Endodermal cell (in vitro differentiated cells): ENCODE data around the gene SMAP2. TPM values are rescaled to one million over a fixed set of nuclear protein-coding genes. Genes with fewer than 3 reads are reported as not detected.

Source experiments
- DNase-seq: peaks from one replicate; pipeline ENCODE4 v3.0.0-alpha.2; 2017
- H3K27ac ChIP-seq: 2 replicates; pipeline ENCODE4 v1.5.1; 2013; ENCODE audit warnings: mild to moderate bottlenecking, low read depth, low read length, moderate library complexity
- H3K27me3 ChIP-seq: 2 replicates; pipeline ENCODE4 v1.6.1; 2013; ENCODE audit warnings: mild to moderate bottlenecking, low read length, moderate library complexity; ENCODE audit not compliant: insufficient read depth, control insufficient read depth, poor library complexity, severe bottlenecking
- H3K36me3 ChIP-seq: 2 replicates; pipeline ENCODE4 v1.7.0; 2013; ENCODE audit warnings: mild to moderate bottlenecking, low read length, moderate library complexity; ENCODE audit not compliant: control insufficient read depth, insufficient read depth
- H3K4me1 ChIP-seq: one replicate; pipeline ENCODE4 v1.7.0; 2013; ENCODE audit warnings: low read length; ENCODE audit not compliant: control insufficient read depth, insufficient read depth
- H3K4me3 ChIP-seq: 2 replicates; pipeline ENCODE4 v1.5.1; 2013; ENCODE audit warnings: mild to moderate bottlenecking, low read length, moderate library complexity
- H3K9ac ChIP-seq: 2 replicates; pipeline ENCODE4 v1.6.1; 2013; ENCODE audit warnings: mild to moderate bottlenecking, low read length, moderate library complexity; ENCODE audit not compliant: poor library complexity, severe bottlenecking; ENCODE audit errors: extremely low read depth
- H3K9me3 ChIP-seq: 2 replicates; pipeline ENCODE4 v1.6.1; 2013; ENCODE audit warnings: mild to moderate bottlenecking, low read length, moderate library complexity; ENCODE audit not compliant: control insufficient read depth
- H3K27ac Mint-ChIP-seq: 2 replicates; pipeline ENCODE4 v1.8.0; 2020; ENCODE audit warnings: mixed read lengths
- H3K27me3 Mint-ChIP-seq: 2 replicates; pipeline ENCODE4 v1.8.0; 2021; ENCODE audit warnings: mild to moderate bottlenecking, mixed read lengths; ENCODE audit not compliant: insufficient read depth
- H3K36me3 Mint-ChIP-seq: 2 replicates; pipeline ENCODE4 v1.8.0; 2020; ENCODE audit warnings: low read depth, mixed read lengths
- H3K4me1 Mint-ChIP-seq: 2 replicates; pipeline ENCODE4 v1.8.0; 2020; ENCODE audit warnings: mixed read lengths
- H3K4me3 Mint-ChIP-seq: 2 replicates; pipeline ENCODE4 v1.8.0; 2020; ENCODE audit warnings: mild to moderate bottlenecking, moderate library complexity, mixed read lengths
- H3K9me3 Mint-ChIP-seq: 2 replicates; pipeline ENCODE4 v1.8.0; 2020; ENCODE audit warnings: mild to moderate bottlenecking, mixed read lengths
- WGBS, 2 experiments: methylation state at CpG; one replicate each; pipeline versions ENCODE4 v1.1.5 to v1.1.7; 2013; ENCODE audit warnings: missing lambda C conversion rate in 2 of 2, mixed read lengths in 1 of 2; ENCODE audit not compliant: insufficient coverage in 1 of 2, insufficient read length in 1 of 2; 5-methylcytosine and 5-hydroxymethylcytosine counted together
- total RNA-seq, 2 donors: library from RNA; stranded (reverse); fragmentation: NEBNext Ultra II Directional in 1 of 2; extraction: Animal tissue kit (Norgen Biotek cat#: 25700) in 1 of 2; gene quantifications; 2 replicates in 1 of 2; 3 replicates in 1 of 2; pipeline ENCODE4 v1.2.1, GENCODE V29; 2021
- TF ChIP-seq, protein P1 (sequence below): fragments of 200-600 bp; sonication (generic); conservative IDR thresholded peaks from 2 replicates; pipeline ENCODE4 v1.5.0; 2021; ENCODE audit warnings: antibody characterized with exemption, mild to moderate bottlenecking

SMAP2 gene
- total RNA-seq, 2 donors from 2014 or later, result 21.9 to 22.3 TPM

DNA sequence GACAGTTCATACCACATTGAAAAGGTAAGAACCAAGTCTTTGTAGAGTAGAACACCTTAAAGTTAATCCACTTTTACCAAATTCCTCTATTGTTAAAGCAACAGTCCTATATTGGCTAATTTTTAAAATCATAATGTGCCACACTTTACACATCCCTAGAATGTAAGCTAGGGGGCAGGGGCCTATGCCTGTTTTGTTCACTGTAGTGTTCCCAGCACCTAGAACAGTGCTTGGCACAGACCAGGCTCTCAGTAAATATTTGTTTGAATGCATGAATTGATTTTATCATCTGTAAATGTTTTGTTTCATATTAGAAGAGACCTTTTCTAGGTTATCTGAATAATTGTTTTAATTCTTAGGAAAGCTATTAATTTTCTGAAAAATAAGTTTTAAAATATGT is 9.1 kb downstream of the SMAP2 start:
- peaks cover 50% of the 10 kb centered on the region for H3K4me1 Mint-ChIP-seq
- H3K4me3 Mint-ChIP-seq, result no peak overlapping the region
- H3K27me3 Mint-ChIP-seq, result no peaks in the 10 kb centered on the region
- DNase-seq, result no peak
- H3K9ac ChIP-seq, result no peak overlapping the region
- H3K27me3 ChIP-seq, result no peaks in the 10 kb centered on the region
- no peak overlapping the region for H3K27ac Mint-ChIP-seq
- H3K36me3 Mint-ChIP-seq, result peaks cover 13% of the 10 kb centered on the region
- TF ChIP-seq, protein P1, sequence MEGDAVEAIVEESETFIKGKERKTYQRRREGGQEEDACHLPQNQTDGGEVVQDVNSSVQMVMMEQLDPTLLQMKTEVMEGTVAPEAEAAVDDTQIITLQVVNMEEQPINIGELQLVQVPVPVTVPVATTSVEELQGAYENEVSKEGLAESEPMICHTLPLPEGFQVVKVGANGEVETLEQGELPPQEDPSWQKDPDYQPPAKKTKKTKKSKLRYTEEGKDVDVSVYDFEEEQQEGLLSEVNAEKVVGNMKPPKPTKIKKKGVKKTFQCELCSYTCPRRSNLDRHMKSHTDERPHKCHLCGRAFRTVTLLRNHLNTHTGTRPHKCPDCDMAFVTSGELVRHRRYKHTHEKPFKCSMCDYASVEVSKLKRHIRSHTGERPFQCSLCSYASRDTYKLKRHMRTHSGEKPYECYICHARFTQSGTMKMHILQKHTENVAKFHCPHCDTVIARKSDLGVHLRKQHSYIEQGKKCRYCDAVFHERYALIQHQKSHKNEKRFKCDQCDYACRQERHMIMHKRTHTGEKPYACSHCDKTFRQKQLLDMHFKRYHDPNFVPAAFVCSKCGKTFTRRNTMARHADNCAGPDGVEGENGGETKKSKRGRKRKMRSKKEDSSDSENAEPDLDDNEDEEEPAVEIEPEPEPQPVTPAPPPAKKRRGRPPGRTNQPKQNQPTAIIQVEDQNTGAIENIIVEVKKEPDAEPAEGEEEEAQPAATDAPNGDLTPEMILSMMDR, result peak; percentile 43
- no peak overlapping the region for H3K27ac ChIP-seq
- no peak overlapping the region for H3K4me3 ChIP-seq
- H3K9me3 Mint-ChIP-seq, result peaks cover 3% of the 10 kb centered on the region
- H3K4me1 ChIP-seq, result peaks cover 21% of the 10 kb centered on the region
- H3K36me3 ChIP-seq, result peaks cover 13% of the 10 kb centered on the region
- peaks cover 8% of the 10 kb centered on the region for H3K9me3 ChIP-seq

DNA sequence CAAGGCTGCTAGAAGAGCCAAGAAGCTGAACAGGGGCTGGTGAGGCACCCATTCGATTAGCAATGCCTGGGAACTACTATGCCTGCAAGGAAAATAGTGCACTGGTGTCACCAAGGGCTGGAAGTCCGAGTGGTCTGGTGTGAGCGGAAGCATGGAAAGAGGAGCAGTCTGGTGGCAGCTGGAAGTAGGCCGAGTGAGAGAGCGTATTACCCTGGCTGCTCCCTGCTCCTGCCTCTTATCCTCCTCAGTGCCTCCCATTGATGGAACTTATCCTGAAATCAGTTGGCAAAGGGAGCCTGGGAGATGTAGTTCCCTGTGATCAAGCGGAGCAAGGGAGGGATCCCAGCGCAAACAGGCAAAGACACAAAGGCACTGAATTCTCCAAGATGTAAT is 9.6 kb downstream of the SMAP2 start:
- H3K4me1 Mint-ChIP-seq, result peaks cover 50% of the 10 kb centered on the region
- Histone ChIP-seq H3K9ac (no peak overlapping the region), H3K36me3 (peaks cover 13% of the 10 kb centered on the region), H3K9me3 (peaks cover 8% of the 10 kb centered on the region), H3K4me1 (peaks cover 21% of the 10 kb centered on the region), H3K4me3 (no peak overlapping the region), H3K27ac (no peak overlapping the region), H3K27me3 (no peaks in the 10 kb centered on the region)
- DNase-seq, result peak; percentile 75
- TF ChIP-seq, protein P1, result no peak
- H3K9me3 Mint-ChIP-seq, result peaks cover 4% of the 10 kb centered on the region
- no peak overlapping the region for H3K4me3 Mint-ChIP-seq
- peaks cover 13% of the 10 kb centered on the region for H3K36me3 Mint-ChIP-seq
- H3K27me3 Mint-ChIP-seq, result no peaks in the 10 kb centered on the region
- peak overlapping the region; percentile 88 for H3K27ac Mint-ChIP-seq
- 72 to 79% methylated on average over 6 to 7 of the region's 7 CpGs for WGBS, 2 experiments

DNA sequence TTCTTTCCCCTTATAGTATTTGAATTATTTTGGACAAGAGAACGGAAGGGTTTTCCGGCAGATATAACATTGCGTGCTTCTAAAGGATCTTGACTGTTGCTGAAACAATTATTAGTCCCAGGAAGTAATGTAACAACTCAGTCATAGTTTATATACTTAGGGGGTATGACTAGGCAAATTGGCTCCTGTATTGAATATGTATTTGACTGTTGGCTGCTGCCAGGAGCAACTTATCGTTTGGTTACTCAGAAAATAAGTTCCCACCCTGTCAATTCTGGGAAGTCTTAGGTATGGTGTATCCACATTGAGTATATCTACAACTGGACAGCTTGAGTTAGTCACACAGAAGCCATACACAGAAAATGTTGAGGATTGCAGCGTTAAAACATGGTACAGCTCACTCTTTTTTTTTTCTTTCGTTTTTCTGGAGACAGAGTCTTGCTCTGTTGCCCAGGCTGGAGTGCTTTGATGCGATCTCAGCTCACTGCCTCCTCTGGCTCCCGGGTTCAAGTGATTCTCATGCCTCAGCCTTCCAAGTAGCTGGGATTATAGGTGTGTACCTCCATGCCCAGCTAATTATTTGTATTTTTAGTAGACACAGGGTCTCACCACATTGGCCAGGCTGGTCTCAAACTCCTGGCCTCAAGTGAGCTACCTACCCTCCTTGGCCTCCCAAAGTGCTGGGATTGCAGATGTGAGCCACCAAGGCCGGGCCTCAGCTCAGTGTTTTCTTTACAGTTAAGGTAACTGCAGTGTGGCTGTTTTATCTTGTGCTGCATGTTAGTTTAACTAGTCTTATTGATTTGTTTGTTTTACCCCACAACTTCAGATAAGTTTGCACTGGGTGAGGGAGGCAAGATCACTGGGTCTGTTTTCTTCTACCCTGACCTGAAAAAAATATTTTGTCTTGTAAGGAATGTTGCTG is 10.2 kb downstream of the SMAP2 start:
- peak overlapping the region; percentile 36 for H3K9ac ChIP-seq
- whole genome bisulfite sequencing, 2 experiments, result 83 to 88% methylated on average over 5 to 9 of the region's 9 CpGs
- H3K27me3 ChIP-seq, result no peaks in the 10 kb centered on the region
- no peak for DNase-seq
- peaks cover 9% of the 10 kb centered on the region for H3K36me3 ChIP-seq
- Mint-ChIP-seq H3K27ac (peak overlapping the region; percentile 88), H3K9me3 (peaks cover 10% of the 10 kb centered on the region), H3K36me3 (peaks cover 12% of the 10 kb centered on the region), H3K4me3 (peak overlapping the region; percentile 21), H3K27me3 (no peaks in the 10 kb centered on the region), H3K4me1 (peaks cover 55% of the 10 kb centered on the region)
- no peak overlapping the region for H3K27ac ChIP-seq
- peaks cover 21% of the 10 kb centered on the region for H3K4me1 ChIP-seq
- H3K9me3 ChIP-seq, result peaks cover 11% of the 10 kb centered on the region
- peak overlapping the region; percentile 52 for H3K4me3 ChIP-seq
- TF ChIP-seq, protein P1, result no peak
